A673 (cell line): ENCODE measurements around the gene ABI2. TPM values are rescaled to one million over a fixed set of nuclear protein-coding genes. Genes with fewer than 3 reads are reported as not detected.

ENCODE experiments used
- BruUV-seq: library from RNA; stranded (reverse); fragments of 400-500 nt; replicated peaks from 2 replicates; lab custom pipeline; 2021; lab: Mats Ljungman, UMichigan
- CTCF ChIA-PET: fragments of 300-600 bp; sonication (Branson Sonifier 250); formaldehyde crosslinking; loops from one replicate; lab custom pipeline; 2022; ENCODE audit warnings: antibody characterized with exemption; lab: Charles Lee
- POLR2A ChIA-PET: fragments of 300-600 bp; sonication (Branson Sonifier 250); formaldehyde crosslinking; loops from one replicate; lab custom pipeline; 2022; ENCODE audit warnings: antibody characterized with exemption; ENCODE audit not compliant: low non-redundant PET; lab: Charles Lee
- DNase-seq: peaks from one replicate; pipeline ENCODE4 v3.0.0-alpha.2; 2015; ENCODE audit warnings: low spot score
- H3K27ac ChIP-seq: fragments of 200-600 bp; sonication (generic); 2 replicates; pipeline ENCODE4 v1.5.1; 2016; ENCODE audit warnings: mixed run types, low read depth, mild to moderate bottlenecking, mixed read lengths, antibody characterized with exemption, low read length; ENCODE audit not compliant: poor library complexity, severe bottlenecking
- H3K27me3 ChIP-seq: fragments of 200-600 bp; sonication (generic); replicated peaks from 2 replicates; pipeline ENCODE4 v1.6.1; 2017; ENCODE audit warnings: mixed run types, low read depth, mild to moderate bottlenecking, mixed read lengths, antibody characterized with exemption, low read length; ENCODE audit not compliant: insufficient read depth, poor library complexity
- H3K36me3 ChIP-seq: fragments of 200-600 bp; sonication (generic); 2 replicates; pipeline ENCODE4 v1.6.1; 2016; ENCODE audit warnings: mixed run types, mild to moderate bottlenecking, mixed read lengths, antibody characterized with exemption, low read length; ENCODE audit not compliant: insufficient read depth, poor library complexity, severe bottlenecking
- H3K4me1 ChIP-seq: fragments of 200-600 bp; sonication (generic); 2 replicates; pipeline ENCODE4 v1.6.1; 2017; ENCODE audit warnings: mixed run types, mild to moderate bottlenecking, mixed read lengths, antibody characterized with exemption, low read length; ENCODE audit not compliant: insufficient read depth, poor library complexity, severe bottlenecking
- H3K4me3 ChIP-seq: fragments of 200-600 bp; sonication (generic); 2 replicates; pipeline ENCODE4 v1.5.1; 2016; ENCODE audit warnings: low read depth, mixed run types, mild to moderate bottlenecking, mixed read lengths, low read length; ENCODE audit not compliant: poor library complexity, severe bottlenecking
- H3K9me3 ChIP-seq: fragments of 200-600 bp; sonication (generic); 2 replicates; pipeline ENCODE4 v1.6.1; 2016; ENCODE audit warnings: mixed run types, low read depth, mild to moderate bottlenecking, mixed read lengths, antibody characterized with exemption, low read length; ENCODE audit not compliant: poor library complexity, severe bottlenecking
- EZH2 ChIP-seq: fragments of 200-600 bp; sonication (generic); IDR thresholded peaks from 2 replicates; pipeline ENCODE4 v1.6.1; 2017; ENCODE audit warnings: borderline replicate concordance, low read depth, mild to moderate bottlenecking, mixed read lengths, antibody characterized with exemption, low read length; ENCODE audit not compliant: poor library complexity, severe bottlenecking
- intact Hi-C: fragments of 100-400 bp; cut with micrococcal nuclease; formaldehyde crosslinking; loops from one replicate; pipeline ENCODE4 v1.10.0; 2022; ENCODE audit not compliant: unreplicated experiment
- total RNA-seq: library from RNA; stranded (reverse); gene quantifications from 2 replicates; pipeline ENCODE4 v1.2.3, GENCODE V29; 2021
- TF ChIP-seq, protein P1 (sequence below): fragments of 300-800, 200-600 bp; sonication (generic); conservative IDR thresholded peaks from 2 replicates; pipeline ENCODE4 v1.5.1; 2017; ENCODE audit warnings: low read depth, mild to moderate bottlenecking, antibody characterized with exemption, low read length, moderate library complexity, mixed read lengths

ABI2 gene
- total RNA-seq, 1 experiment from 2014 or later: 134 TPM

- H3K27me3 ChIP-seq: no peaks in the 10 kb centered on the region
- TF ChIP-seq, protein P1, sequence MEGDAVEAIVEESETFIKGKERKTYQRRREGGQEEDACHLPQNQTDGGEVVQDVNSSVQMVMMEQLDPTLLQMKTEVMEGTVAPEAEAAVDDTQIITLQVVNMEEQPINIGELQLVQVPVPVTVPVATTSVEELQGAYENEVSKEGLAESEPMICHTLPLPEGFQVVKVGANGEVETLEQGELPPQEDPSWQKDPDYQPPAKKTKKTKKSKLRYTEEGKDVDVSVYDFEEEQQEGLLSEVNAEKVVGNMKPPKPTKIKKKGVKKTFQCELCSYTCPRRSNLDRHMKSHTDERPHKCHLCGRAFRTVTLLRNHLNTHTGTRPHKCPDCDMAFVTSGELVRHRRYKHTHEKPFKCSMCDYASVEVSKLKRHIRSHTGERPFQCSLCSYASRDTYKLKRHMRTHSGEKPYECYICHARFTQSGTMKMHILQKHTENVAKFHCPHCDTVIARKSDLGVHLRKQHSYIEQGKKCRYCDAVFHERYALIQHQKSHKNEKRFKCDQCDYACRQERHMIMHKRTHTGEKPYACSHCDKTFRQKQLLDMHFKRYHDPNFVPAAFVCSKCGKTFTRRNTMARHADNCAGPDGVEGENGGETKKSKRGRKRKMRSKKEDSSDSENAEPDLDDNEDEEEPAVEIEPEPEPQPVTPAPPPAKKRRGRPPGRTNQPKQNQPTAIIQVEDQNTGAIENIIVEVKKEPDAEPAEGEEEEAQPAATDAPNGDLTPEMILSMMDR: no peak
- no peak for TF ChIP-seq EZH2
- no peak overlapping the region for H3K27ac ChIP-seq
- POLR2A ChIA-PET: no interaction called here
- H3K9me3 ChIP-seq: no peaks in the 10 kb centered on the region
- no peak for DNase-seq
- intact Hi-C loops: no loop called here
- no peak overlapping the region for H3K4me3 ChIP-seq
- H3K36me3 ChIP-seq: peaks cover 12% of the 10 kb centered on the region
- H3K4me1 ChIP-seq: no peaks in the 10 kb centered on the region
- CTCF ChIA-PET: no interaction called here
- no TSS peak for BruUV-seq
Observed at GRCh38 chr2:203344667-203345066, 16.5 kb downstream of the ABI2 start.

DNA sequence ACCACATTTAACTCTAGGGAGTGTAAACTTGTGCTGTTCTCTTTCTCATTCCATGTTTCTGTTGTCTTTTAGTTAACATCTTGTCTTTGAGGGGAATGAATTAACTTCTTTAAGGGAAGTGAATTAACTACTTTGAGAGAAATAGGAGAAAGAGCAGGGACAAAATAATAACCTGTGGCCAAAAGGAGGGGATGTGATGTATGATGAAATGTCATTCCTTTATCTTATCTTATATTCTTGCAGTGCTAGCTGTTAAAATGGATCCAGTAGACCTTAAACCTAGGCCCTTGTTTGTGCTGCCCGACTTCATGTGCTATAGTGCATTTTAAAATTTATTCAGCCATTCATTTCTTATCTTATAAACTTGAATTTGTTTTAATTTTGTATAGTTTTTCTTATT is 18.4 kb downstream of the ABI2 start:
- H3K36me3 ChIP-seq: peaks cover 12% of the 10 kb centered on the region
- H3K27ac ChIP-seq: no peak overlapping the region
- no peaks in the 10 kb centered on the region for H3K27me3 ChIP-seq
- BruUV-seq: no TSS peak
- no peaks in the 10 kb centered on the region for H3K4me1 ChIP-seq
- H3K9me3 ChIP-seq: no peaks in the 10 kb centered on the region
- CTCF ChIA-PET: no interaction called here
- H3K4me3 ChIP-seq: no peak overlapping the region
- DNase-seq: no peak
- TF ChIP-seq, protein P1: no peak
- no peak for TF ChIP-seq EZH2
- POLR2A ChIA-PET: no interaction called here
- intact Hi-C loops: no loop called here

- Histone ChIP-seq H3K27ac (no peak overlapping the region), H3K27me3 (no peaks in the 10 kb centered on the region), H3K9me3 (no peaks in the 10 kb centered on the region), H3K4me3 (no peak overlapping the region), H3K4me1 (no peaks in the 10 kb centered on the region), H3K36me3 (peaks cover 12% of the 10 kb centered on the region)
- ChIA-PET POLR2A (no interaction called here), CTCF (no interaction called here)
- no TSS peak for BruUV-seq
- no peak for DNase-seq
- intact Hi-C loops: no loop called here
- no peak for TF ChIP-seq EZH2
- TF ChIP-seq, protein P1: no peak
Observed at GRCh38 chr2:203347375-203347774, 19.2 kb downstream of the ABI2 start.
